NCI-H510A (cell line): ENCODE measurements around the gene PLEKHO2.

Source experiments
- DNase-seq: peaks from one replicate; lab custom pipeline; 2025; lab: John Stamatoyannopoulos, UW

Gene PLEKHO2

GRCh38 chr15:64912379-64913325 lies 70.9 kb downstream of the PLEKHO2 start:
- no peak for DNase-seq

- DNase-seq, result no peak
Observed at GRCh38 chr15:64915518-64916227, 74.0 kb downstream of the PLEKHO2 start.

GRCh38 chr15:64916365-64916764 lies 74.7 kb downstream of the PLEKHO2 start:
- DNase-seq, result no peak

GRCh38 chr15:64917211-64917610 lies 75.5 kb downstream of the PLEKHO2 start:
- no peak for DNase-seq
